Mucosa of descending colon (tissue), 3 donors: ENCODE results near the gene DOK6. TPM values are rescaled to one million over a fixed set of nuclear protein-coding genes. Genes with fewer than 3 reads are reported as not detected.
A peak's percentile ranks its signal among the peaks of the same experiment; 100 is the strongest.
"Not testable (repeated sequence)": the region's sequence is repeated elsewhere in the genome, so short reads cannot be mapped to it uniquely, and the experiment has no call there.

Source experiments
- ATAC-seq: fragments of 200-7000 bp; cut with Tn5 transposase; one replicate; pipeline ENCODE4 v1.9.1; 2020; ENCODE audit warnings: mild to moderate bottlenecking, moderate library complexity
- DNase-seq, 3 donors: peaks; one replicate each; pipeline ENCODE4 v3.0.0-alpha.2; 2020
- H3K36me3 ChIP-seq: fragments of 200-600 bp; one replicate; pipeline ENCODE4 v1.8.0; 2021; ENCODE audit warnings: low read depth, mild to moderate bottlenecking
- H3K4me1 ChIP-seq: fragments of 200-600 bp; one replicate; pipeline ENCODE4 v1.8.0; 2021; ENCODE audit warnings: low read depth, mild to moderate bottlenecking
- H3K4me3 ChIP-seq: fragments of 200-600 bp; one replicate; pipeline ENCODE4 v1.8.0; 2021; ENCODE audit warnings: mild to moderate bottlenecking
- H3K9me3 ChIP-seq: fragments of 200-600 bp; one replicate; pipeline ENCODE4 v1.8.0; 2021; ENCODE audit warnings: mild to moderate bottlenecking
- CTCF ChIP-seq: fragments of 200-600 bp; IDR thresholded peaks from one replicate; pipeline ENCODE4 v1.8.0; 2022; ENCODE audit warnings: antibody characterized with exemption, mild to moderate bottlenecking
- intact Hi-C, 2 donors: fragments of 100-400 bp; cut with DNase I in 1 of 2; cut with micrococcal nuclease in 1 of 2; formaldehyde crosslinking; loops; one replicate each; pipeline versions ENCODE4 v1.11.0 to v1.11.1; 2022; cut with DNase I, micrococcal nuclease
- total RNA-seq, 3 donors: library from RNA; stranded (reverse); fragmentation: NEBNext Ultra II Directional in 2 of 3; extraction: Animal tissue kit (Norgen Biotek cat#: 25700) in 2 of 3; gene quantifications; one replicate each; pipeline versions ENCODE4 v1.2.1 to v1.2.4, GENCODE V29; 2021 to 2023
- donor health status: DM: no; HTN: no; CAD: no; lungs with moderate emphysema.
- donor health status: DM: no; HTN: no; CAD: no.
- donor health status: DM: no; HTN: yes; CAD: no.

DOK6 gene
- total RNA-seq, 3 donors from 2014 or later: 0.12 to 2.2 (median 0.72) TPM

GRCh38 chr18:69819460-69819859 is 418.8 kb downstream of the DOK6 start:
- TF ChIP-seq CTCF: no peak
- no peak for DNase-seq
- no peaks in the 10 kb centered on the region for H3K36me3 ChIP-seq
- peaks cover 4% of the 10 kb centered on the region for H3K9me3 ChIP-seq
- intact Hi-C loops: no loop called here
- H3K4me3 ChIP-seq: no peak overlapping the region
- ATAC-seq: no peak
- H3K4me1 ChIP-seq: no peaks in the 10 kb centered on the region

- intact Hi-C loops: no loop called here
- no peak for DNase-seq
- Histone ChIP-seq H3K4me3 (no peak overlapping the region), H3K36me3 (no peaks in the 10 kb centered on the region), H3K9me3 (peaks cover 4% of the 10 kb centered on the region), H3K4me1 (no peaks in the 10 kb centered on the region)
- no peak for ATAC-seq
- TF ChIP-seq CTCF: no peak
These were observed 419.9 kb downstream of the DOK6 start for GRCh38 chr18:69820538-69820937.

GRCh38 chr18:69830189-69830588 is 429.5 kb downstream of the DOK6 start:
- no peak for ATAC-seq

GRCh38 chr18:69834980-69835379 is 434.3 kb downstream of the DOK6 start:
- H3K36me3 ChIP-seq, DNase-seq, ATAC-seq, intact Hi-C loops, H3K4me3 ChIP-seq, H3K9me3 ChIP-seq, H3K4me1 ChIP-seq: not testable (repeated sequence)

More at GRCh38 chr18:69830189-69830588, 429.5 kb downstream of the DOK6 start:
- Histone ChIP-seq H3K4me1 (no peaks in the 10 kb centered on the region), H3K9me3 (no peaks in the 10 kb centered on the region), H3K36me3 (no peaks in the 10 kb centered on the region), H3K4me3 (no peak overlapping the region)
- TF ChIP-seq CTCF: no peak
- DNase-seq: no peak
- intact Hi-C loops: no loop called here

GRCh38 chr18:69838003-69838402 is 437.3 kb downstream of the DOK6 start:
- Histone ChIP-seq H3K36me3 (no peaks in the 10 kb centered on the region), H3K4me1 (no peaks in the 10 kb centered on the region), H3K4me3 (no peak overlapping the region), H3K9me3 (no peaks in the 10 kb centered on the region)
- ATAC-seq (no peak), DNase-seq (no peak)
- intact Hi-C loops: no loop called here
- TF ChIP-seq CTCF: no peak

GRCh38 chr18:69838620-69839411 is 438.1 kb downstream of the DOK6 start:
- no peaks in the 10 kb centered on the region for H3K4me1 ChIP-seq
- H3K9me3 ChIP-seq: no peaks in the 10 kb centered on the region
- no peak for TF ChIP-seq CTCF
- peak; percentile 82 for ATAC-seq
- H3K36me3 ChIP-seq: no peaks in the 10 kb centered on the region
- no peak overlapping the region for H3K4me3 ChIP-seq
- DNase-seq: no peak
- intact Hi-C loops: no loop called here
